Stimulated activated CD8-positive, alpha-beta memory T cell treated with anti-CD3 and anti-CD28 coated beads, Interleukin-4, amount 100 ng/mL, for 48 hours (primary cell): ENCODE measurements around the gene POLR2L.

Experiments
- DNase-seq: peaks from one replicate; pipeline ENCODE4 v3.0.0-alpha.2; 2020

POLR2L gene

DNA sequence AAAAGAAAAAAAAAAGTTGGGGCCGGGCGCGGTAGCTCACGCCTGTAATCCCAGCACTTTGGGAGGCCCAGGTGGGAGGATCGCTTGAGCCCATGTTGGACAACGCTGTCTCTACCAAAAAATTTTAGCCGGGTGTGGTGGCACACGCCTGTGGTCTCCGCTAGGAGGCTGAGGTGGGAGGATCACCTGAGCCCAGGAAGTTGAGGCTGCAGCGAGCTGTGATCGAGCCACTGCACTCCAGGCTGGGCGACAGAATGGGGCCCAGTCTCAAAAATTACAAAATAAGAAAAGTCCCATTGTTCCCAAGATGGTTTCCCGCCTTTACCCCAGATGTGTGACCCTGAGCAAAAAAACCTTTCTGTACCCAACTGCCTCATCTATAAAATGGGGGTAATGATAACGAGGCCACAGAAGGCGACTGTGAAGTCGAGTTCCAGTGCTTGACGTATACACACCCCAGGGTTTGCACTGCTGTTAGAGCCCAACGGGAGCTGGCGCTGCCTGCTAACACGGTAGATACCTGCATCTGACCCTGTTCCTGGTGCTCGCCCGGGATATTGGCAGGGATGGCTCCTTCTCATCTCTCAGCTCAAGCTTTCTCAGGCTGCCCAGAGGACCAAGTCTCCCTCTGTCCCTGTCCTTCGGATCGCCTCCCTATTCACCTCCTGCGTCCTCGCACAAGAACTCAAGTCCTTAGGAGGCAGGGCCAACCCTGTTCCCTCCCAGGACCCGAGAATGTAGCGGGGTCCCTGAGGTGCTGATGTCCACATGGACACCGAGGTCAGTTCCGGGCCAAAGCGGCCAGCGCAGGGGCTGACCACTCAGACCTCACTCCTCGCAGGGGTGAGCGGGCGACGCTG is 33.7 kb downstream of the POLR2L start:
- peak; percentile 62 for DNase-seq

DNA sequence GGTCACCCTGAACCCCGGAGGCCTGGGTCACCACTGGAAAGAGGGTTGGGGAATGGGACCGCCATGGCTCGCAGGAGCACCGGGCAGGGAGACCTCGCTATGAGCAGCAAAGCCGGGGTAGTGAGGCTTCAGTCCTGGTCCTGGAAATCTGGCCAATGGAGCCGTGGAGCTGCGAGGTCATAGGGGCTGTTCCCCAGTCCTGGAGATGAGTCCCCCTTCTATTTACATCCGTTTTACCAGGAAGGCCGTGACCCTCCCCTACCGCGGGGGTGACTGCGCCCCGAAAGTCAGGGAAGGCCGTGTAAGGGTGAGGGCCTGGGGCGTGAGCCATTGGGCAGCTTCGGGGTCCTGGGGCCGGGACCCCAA is 37.7 kb downstream of the POLR2L start:
- no peak for DNase-seq

DNA sequence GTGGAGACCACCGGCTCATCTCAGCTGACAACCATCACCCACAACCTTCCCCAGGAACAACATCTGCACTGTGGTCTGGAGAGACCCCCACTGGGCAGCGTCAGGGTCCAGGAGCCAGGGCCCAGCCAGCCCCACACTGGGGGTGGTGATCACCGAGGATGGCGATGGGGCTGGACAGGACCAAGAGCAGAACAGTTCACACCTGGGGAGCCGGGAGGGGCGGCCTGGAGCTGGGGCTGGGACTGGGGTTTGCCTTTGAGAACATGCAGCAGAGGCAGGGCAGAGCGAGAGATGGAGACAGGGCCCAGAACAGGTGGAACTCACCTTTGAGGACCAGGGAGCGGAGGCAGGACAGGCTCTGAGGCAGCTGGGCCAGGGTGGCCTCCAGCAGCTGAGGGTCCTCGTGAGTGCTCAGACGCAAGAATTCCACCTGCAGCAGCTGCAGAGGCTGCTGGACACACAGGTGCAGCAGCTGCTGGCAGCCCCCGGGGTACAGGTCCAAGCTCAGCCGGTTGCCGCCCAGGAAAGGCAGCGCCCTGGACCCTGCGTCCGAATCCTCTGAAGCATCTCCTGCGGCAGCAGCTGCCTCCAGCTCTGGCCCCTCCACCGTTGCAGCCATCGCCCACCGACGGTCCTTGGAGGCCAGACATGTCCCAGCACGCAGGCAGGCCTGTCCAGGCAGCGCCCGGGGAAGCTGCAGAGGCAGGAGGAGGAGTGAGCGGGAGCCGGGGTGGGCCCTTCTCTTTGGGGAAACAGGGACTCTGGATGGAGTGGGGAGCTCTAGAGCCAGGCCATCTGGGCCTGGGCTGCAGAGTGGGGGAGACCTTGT is 38.3 kb downstream of the POLR2L start:
- DNase-seq, result no peak

DNA sequence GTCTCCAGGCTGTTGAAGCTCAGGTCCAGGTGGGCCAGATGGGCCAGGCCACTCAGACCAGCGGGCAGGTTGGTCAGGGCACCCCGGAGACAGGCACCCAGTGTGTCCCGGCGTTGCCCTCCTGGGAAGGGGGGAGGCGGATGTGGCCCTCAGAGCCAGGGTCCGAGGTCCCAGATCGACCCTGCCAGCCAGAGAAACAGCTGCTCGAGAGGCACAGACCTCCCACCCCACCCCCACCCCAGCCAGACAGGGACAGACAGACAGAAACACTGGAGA is 38.9 kb downstream of the POLR2L start:
- no peak for DNase-seq

DNA sequence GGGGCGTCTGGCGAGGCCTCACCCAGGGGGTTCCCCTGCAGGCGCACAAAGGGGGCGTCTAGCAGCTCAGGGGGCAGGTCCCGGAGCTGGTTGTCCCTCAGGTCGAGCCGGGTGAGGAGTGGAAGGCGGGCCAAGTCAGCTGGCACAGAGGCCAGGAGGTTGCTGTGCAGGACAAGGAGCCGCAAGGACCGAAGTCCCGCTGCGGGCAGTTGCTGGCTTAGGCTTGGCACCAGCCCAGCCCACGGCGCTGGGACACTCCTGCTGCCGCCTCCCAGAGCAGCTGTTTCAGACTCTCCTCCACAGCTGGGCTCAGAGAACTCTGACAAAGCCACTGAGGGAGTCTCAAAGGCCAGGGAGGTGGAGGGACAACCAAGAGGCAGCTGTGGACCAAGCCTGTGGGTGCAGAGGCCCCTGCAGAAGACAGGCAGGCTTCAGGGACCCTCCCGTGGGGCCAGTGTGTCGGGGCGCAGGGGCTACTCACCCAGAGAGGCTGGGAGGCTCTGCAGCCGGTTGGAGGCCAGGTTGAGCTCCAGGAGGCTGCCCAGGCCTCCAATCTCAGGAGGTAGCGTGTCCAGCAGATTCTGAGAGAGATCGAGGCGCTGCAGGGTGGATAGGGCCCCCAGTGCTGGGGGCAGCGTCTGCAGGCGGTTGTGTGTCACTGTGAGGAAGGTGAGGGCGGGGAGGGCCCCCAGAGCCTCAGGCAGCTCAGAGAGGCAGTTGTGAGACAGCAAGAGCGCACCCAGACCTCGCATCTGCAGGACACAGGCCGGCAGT is 39.4 kb downstream of the POLR2L start:
- no peak for DNase-seq

DNA sequence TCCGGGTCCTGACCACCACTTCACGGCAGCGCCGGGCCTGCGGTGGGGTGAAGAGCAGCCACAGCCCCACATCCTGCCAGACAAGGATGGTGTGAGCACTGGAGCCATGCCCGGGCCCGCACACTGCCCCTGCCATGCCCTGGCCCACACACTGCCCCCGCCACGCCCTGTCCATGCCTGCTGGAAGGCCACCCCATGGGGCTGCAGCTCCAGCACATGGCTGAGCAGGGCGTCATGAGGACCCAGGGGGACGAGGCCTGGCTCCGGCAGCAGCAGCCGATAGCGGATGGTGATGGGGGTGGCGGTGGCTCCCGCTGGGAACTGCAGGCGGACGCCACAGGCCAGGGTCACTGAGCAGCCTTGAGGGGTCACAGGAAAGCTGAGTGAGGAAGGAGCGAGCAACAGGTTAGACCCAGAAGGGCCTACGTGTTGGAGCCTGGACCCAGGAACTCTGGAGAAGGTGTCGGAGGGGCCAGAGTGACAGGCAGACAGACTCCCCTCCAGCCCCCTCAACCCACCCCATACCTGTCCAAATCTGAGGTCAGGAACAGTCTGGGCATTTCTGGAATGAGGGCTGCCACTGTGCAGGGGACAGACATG is 40.2 kb downstream of the POLR2L start:
- DNase-seq, result no peak

DNA sequence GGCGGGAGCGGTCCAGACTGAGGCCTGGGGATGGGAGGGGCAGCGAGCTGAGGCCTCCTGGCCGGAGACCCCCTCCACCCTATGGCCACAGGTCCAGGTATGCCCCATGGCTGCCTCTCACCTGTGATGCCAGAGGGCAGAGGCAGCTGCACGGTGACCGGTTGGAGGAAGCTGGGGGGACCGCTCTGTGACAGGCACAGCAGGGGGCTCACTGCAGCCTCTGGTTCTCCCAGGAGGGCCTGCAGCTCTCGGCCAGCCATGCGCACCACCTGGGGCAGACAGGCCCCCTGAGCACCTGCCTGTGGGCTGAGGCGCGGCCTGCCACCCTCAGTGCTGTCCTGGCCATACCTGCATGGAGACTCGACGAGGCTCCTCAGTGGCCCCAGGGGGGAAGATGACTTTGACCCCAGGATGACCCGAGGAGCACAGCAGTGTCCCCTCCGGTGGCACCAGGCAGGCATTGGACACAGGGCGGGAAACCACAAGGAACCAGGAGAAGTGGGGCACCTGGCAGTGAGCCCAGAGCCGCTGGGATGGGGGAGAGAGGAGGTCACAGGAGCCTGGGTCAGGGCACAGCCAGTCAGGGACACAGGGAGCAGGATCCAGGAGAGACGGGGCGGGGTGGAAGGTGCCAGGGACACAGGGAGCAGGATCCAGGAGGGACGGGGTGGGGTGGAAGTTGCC is 41.1 kb downstream of the POLR2L start:
- no peak for DNase-seq

DNA sequence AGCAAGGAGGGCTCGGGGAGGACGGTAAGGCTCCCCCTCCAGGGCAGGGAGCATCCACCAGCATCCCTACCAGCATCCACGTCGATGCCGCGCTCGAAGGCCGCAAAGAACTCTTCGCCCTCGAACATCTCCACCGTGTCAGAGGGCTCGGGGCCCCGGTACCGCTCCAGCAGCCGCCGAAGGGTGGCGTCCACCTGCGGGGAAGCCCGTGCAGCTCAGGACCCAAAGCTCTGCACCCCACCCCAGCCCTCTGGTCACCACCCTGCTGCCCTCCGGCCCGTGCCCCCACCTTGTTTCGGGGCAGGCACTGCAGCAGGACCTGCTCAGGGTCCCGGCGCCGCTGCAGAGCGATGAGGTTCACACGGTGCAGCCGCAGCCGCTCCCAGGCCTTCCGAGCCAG is 41.9 kb downstream of the POLR2L start:
- DNase-seq, result no peak

DNA sequence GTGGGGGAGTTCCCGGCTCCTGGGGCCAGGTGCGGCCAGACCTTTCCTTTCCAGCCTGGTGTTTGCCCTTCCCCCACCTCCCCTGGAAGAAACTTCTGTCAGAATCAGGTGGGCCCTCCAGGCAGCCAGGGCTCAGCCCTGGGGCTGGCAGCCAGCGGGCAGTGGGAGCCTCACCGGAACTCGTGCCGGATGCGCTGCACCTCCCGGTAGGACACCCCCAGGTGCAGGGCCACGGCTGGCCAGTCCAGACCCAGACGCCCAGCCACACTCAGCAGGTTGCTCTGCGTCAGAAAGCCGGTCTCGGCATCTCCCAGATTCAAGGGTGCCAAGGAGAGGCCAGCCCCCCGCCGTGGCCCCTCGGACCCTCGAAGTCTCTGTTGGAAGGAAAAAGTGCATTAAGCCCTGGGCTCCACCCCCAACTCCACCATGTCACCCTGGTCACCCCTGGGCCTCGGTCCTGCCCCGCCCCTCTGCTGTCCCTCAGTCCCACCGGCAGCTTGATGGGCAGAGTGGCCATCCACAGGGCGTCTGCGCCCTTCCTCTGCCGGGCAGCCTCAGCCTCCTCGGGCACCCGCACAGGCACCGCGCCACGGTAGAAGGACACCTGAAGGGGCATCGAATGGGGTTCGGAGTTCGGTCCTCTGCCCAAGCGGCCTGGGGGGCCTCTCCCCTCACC is 42.5 kb downstream of the POLR2L start:
- no peak for DNase-seq

DNA sequence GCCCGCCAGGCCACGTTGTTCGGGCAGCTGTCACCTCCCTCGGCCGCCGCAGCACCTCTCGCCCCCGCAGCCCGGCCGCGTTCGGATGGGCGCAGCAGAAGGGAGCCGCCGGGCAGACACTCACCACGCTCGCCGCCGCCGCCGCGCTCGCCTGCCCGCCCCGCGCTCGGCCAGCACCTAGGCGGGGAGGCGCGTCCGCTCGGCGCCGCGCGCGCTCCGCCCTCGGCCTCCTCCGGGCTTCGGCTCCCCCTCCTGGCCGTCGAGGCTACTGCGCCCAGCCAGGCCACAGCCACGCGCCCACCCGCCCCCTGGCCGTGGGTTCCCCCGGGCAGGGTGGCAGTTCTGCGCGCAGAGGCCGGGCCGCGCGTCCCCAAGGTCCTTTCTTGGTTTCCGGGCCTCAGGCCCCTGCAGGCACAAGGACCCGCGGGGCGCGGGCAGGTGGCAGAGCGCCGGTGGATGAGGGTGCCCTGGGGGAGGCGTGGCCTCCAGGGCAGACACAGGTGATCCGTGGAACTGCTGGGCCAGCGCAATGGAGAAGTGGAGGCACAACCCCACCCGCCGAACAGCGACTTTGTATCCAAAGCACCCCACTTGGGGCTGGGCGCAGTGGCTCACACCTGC is 44.1 kb downstream of the POLR2L start, which contains the start of gene SLC25A22:
Gene SLC25A22, minus strand, starts transcription at position 189 of the 621 bp plus-strand sequence. CDS start 3,275 bp downstream, outside the sequence.
- DNase-seq, result peak; percentile 91

DNA sequence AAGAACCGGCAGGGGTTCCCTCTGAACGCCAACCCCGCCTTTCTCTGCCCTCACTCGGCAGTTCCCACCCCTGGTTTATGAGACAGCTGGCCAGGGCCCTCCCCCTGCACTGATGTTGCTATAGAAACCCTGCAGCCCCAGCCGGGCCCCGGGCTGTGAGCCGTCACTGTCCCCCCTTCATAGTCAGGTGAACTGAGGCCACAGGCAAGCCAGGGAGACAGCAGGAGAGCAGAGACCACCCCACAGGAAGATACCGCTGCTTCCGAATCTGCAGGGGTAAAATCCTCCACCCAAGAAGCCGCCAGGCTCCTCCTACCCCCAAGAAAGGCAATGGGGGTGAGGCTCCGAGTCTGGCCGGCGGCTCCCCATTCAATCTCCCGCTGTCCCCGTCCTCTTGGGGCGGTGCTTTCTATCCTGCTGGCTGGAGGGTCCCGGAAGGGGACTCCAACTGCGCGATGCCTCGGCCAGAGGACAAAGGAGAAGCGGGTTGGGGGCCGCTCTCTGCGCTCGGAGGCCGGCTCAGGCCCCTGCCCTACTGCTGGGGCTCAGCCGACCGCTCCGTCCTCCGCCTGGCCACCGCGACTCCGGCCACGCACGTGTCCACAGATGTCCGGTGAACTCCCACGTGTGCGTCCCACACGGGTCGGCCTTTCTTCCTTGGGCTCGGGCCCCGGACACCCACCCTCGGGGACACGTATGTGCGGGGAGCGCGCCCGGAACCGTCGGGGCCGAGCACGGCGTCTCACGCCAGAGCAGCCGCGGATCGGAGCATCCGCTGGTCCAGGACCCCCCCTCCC is 44.8 kb downstream of the POLR2L start:
- DNase-seq, result peak; percentile 86

DNA sequence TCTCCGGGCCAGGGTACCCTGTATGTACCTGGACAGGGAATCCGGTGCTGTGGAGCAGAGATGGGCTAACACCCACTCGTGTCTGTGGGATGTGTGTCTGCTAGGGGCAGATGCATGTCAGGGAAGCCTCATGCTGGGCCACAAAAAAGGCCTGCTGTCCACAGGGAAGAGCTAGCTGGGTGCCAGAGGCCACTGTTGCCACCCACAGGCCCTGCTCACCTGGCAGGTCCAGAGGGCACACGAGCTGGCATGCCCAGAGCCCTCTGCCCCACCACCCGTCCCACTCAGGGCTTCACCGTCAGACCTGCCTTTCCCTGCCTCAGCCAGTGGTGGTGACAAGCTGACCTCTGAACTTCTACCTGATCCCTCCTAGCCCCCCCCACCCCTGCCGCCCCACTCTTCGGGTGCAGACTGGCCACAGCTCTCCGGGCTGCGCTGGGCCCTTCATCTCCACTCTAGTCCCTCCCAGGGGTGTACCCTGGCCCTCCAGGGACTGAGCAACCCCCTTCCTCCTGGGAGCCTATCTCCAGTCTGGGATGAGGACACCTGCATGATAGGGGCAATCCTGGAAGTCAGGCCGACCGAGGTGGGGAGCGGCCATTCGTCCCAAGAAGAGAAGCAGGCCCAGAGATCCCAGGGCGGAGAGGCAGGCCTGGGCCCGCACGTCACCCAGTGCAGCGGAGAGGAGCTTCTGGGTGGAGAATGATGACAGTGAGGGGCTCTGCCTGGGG is 45.6 kb downstream of the POLR2L start:
- DNase-seq, result no peak

DNA sequence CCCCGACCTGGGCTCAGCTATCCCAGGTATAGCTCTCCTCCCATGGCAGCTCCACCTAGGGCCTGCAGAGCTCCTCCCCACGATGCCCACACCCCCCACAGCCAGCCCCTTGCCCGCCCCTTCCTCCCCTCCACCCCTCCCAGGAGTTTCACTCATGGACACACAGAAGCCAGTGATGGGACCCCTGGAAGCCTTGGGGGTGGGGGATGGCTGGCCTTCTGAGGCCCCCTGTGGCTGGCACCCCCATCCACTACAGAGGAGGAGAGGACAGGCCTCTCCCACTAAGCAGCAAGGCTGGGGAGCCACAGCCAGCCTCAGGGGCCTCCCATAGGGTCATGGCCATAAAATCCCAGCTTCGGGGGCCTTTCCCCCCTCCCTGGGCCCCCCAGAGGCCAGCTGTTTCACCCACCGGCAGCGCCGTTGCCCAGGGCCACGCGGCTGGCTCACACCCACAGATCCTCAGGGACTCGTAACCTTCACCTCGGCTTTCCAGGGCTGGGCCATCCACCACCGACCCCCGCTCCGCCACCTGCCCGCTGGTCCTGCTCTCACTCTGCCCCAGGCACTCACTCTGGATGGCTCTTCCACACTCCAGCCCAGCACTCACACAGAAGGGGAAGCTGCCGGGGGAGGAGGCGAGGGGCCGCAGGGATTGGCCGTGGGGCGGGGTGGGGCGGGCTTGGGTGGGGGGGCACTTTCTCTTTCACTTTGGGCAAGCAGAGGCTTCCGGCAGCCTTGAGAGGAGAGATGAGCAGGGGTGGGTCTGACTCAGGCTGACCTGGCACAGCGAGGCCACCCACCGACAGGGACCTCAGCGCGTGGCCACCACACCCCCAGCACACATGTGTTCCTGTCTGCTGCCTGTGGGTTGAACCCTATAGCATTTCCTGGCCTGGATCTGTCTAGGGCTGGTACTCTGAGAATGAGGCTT is 46.4 kb downstream of the POLR2L start:
- DNase-seq, result peak; percentile 89

DNA sequence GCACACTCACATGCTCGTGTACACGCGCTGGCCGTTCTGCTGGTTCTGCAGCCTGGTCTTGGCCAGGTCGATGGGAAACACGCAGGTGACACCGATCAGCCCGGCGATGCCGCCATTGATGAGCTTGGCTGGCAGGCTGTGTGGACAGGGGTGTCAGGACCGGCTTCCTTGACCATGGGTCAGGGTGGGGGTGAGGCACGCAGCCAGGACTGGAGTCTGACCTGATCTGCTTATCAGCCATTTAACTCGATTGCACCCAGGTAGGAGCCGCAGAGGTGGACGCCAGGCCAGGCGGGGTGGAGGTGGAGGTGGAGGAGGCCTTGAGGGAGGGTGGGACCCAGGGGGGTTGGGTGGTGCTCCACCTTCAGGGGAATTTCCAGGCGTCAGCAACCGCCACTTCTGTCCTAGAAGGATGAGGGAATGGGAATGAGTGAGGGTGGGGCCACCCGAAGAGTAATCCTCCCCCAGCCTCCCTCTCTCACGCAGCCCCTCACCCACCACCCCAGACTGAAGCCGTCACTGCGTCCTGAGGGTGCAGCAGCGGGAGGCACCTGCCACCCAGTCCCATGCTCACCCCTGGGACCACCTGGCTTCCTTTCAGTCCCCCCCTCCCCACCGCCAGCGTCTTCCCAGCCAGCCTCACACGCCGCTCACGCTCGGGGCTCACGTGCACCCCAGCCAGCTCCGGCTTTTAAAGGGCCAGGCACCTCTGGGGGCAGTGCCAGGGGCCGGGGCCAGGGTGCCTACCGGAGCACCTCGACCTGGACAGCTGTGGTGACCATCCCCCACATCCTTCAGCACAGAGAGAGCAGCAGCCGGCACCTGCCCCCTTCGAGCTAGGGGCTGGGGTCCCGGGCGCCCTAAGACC is 47.3 kb downstream of the POLR2L start:
- no peak for DNase-seq

DNA sequence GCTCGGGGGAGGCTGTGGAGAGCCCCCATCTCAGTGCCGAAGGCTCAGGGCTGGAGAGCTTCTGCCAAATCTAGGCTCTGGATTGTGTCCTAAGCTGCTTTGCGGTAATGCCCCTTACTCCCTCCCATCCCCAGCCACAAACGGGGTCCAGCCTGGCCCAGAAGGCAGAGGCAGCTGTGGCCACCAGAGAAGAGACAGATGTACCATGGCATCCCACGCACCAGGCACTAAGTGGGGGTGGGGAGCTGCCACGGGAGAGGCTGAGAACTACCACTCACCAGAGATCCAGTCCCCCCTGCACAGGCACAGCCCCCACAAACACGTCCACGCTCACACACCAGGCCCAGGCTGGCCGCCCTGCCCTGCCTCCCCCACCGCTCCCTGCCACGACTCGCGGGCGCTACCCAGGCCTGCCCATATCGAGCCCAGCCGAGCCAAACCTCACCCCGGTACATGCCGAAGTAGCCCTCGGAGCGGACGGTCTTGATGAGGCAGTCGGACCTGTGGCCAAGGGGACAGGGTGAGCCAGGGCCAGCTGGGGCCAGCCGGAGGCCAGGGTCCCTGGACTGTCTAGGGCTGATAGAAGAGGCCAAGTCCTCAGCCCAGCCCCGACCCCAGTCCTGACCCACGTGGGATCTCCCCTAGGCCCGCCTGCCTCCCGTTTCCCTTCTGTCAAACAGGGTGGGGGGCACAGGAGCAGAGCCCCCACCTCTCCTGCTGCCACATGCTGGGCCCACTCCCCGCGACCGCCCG is 48.1 kb downstream of the POLR2L start:
- no peak for DNase-seq

DNA sequence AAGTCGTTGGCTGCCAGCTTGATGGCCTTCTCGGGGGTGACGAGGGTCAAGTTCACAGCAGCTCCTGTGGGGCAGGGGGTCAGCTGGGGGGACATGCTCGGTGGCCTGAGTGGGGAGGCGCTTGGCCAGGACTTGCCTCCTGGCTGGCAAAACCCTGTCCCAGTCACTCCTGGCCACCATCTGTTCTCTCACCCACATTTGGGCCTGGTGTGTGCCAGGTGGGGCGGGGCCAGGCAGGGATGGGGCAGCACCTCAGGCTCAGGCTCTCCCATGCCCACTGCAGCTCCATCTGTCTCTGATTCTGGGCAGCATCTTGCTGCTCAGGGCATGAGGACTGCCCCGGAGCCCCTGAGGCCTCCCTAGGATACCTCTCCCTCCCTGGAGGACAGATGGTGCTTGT is 48.8 kb downstream of the POLR2L start:
- DNase-seq, result no peak

DNA sequence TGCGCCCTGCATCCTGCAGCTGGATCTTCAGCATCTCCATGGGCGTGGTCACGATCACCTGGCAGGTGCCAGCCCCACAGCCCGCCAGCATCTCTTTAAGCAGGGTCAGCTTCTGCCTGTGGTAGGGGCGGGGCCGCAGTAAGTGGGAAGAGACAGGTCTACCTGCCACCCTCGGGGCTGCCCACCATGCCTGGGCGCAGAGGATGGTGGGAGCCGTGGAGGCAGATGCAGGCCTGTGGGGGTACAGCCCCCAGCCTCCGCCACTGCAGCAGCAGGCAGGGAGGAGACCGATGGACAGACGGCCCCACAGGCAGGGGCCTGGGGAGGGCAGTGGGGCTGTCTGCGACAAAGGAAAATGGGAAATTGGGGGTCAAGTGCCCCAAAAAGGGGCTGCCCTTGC is 49.5 kb downstream of the POLR2L start:
- DNase-seq, result no peak
